ENCODE measurements around the gene PSAPL1.

- TF ChIP-seq CTCF (IDR thresholded peaks at IDR 0.05) (no peak), ZFX (IDR thresholded peaks at IDR 0.05; ENCODE audit: borderline replicate concordance) (no peak)
Observed at GRCh38 chr4:7420661-7421040, 14.1 kb downstream of the PSAPL1 start.

Measured in 22Rv1 (cell line).